ENCODE results near the gene TMEM125. TPM values are rescaled to one million over a fixed set of nuclear protein-coding genes. Genes with fewer than 3 reads are reported as not detected.

Gene TMEM125
- total and polyA plus RNA-seq, 9 of the 15 experiments (the other 6 are each of a cell fraction or from before 2014, with no cell fraction given), result 0.07 to 0.08 TPM; not detected in 7

DNA sequence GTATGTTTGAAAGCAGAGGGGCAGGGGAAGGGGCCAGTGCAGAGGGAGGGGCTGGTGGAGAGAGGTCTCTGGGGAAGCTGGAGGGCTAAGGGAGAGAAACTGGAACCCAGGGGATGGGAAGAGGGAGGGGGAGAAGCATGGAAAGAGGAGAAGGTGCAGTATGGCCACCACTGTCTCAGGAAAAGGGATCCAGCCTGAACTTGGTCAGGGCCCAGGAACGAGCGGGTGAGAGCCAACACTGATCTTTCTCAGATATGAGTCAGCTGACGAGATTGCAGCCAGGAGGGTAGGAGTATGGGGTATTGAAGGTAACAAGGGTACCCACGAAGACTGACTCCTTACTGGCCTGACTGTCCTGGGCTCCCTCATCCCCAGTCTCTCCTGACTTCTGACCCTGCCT, 49.0 kb downstream of the TMEM125 start:
- Histone ChIP-seq H3K27me3 (ENCODE audit: control insufficient read depth in 2 of 2, insufficient read depth in 2 of 2, low read length in 2 of 2) (peaks cover 6 to 21% of the 10 kb centered on the region in 2 experiments; a peak in 3 of 5 replicates), H3K4me3 (no peak overlapping the region), H3K4me1 (replicated peaks in 1 of 2; ENCODE audit: control insufficient read depth in 2 of 2, insufficient read depth in 2 of 2, low read length in 2 of 2) (peaks cover 3 to 11% of the 10 kb centered on the region in 2 experiments; a peak in 3 of 5 replicates), H3K9ac (ENCODE audit: insufficient read depth in 1 of 2, low read depth in 2 of 2, low read length in 2 of 2) (no peak overlapping the region), H3K9me3 (replicated peaks; ENCODE audit: control insufficient read depth, insufficient read depth, low read depth, low read length) (no peaks in the 10 kb centered on the region), H3K4me2 (ENCODE audit: insufficient read depth, low read length) (no peak overlapping the region), H2AFZ (ENCODE audit: low read depth, low read length) (no peak overlapping the region), H3K9me1 (ENCODE audit: control insufficient read depth, insufficient read depth, low read length) (no peaks in the 10 kb centered on the region), H3K79me2 (ENCODE audit: control insufficient read depth, insufficient read depth, low read length) (no peaks in the 10 kb centered on the region), H4K20me1 (replicated peaks; ENCODE audit: control insufficient read depth, insufficient read depth, low read length) (peaks cover 8% of the 10 kb centered on the region; the same call in 1 of the 2 replicates), H3K36me3 (ENCODE audit: control insufficient read depth, insufficient read depth, low read length) (no peaks in the 10 kb centered on the region), H3K27ac (ENCODE audit: extremely low read depth, low read depth, low read length) (no peak overlapping the region)
- DNase-seq (ENCODE audit: extremely low read depth in 1 of 4, low spot score in 3 of 4), result no peak
- POLR2A ChIA-PET, result no interaction called here
- no TSS peak for BruUV-seq (replicated peaks)
- in situ Hi-C loops (cut with MboI), result no loop called here
- ATAC-seq, result no peak
- TF ChIP-seq NFRKB (IDR thresholded peaks at IDR 0.05; ENCODE audit: low read depth) (no peak), JUNB (CRISPR knock-in tag; conservative IDR thresholded peaks at IDR 0.05) (no peak), HMGN3 (IDR thresholded peaks at IDR 0.05; ENCODE audit: borderline replicate concordance, extremely low read depth, insufficient read length, low read depth, low read length) (no peak), ZEB2 (IDR thresholded peaks at IDR 0.05) (no peak), ILK (tag; IDR thresholded peaks at IDR 0.05; ENCODE audit: borderline replicate concordance, low read depth) (no peak), POLR3A (IDR thresholded peaks at IDR 0.05; ENCODE audit: borderline replicate concordance, extremely low read depth, insufficient read depth, insufficient read length) (no peak), BDP1 (IDR thresholded peaks at IDR 0.05; ENCODE audit: insufficient read depth, insufficient read length) (no peak), SAP30 (IDR thresholded peaks at IDR 0.05; ENCODE audit: borderline replicate concordance, insufficient read depth, low read depth, low read length, poor library complexity, severe bottlenecking) (no peak), SIN3A (IDR thresholded peaks at IDR 0.05; ENCODE audit: borderline replicate concordance in 2 of 2, control insufficient read depth in 1 of 2, low read depth in 2 of 2, low read length in 2 of 2) (no peak), TARDBP (IDR thresholded peaks at IDR 0.05) (no peak)
- TF ChIP-seq, protein P1, sequence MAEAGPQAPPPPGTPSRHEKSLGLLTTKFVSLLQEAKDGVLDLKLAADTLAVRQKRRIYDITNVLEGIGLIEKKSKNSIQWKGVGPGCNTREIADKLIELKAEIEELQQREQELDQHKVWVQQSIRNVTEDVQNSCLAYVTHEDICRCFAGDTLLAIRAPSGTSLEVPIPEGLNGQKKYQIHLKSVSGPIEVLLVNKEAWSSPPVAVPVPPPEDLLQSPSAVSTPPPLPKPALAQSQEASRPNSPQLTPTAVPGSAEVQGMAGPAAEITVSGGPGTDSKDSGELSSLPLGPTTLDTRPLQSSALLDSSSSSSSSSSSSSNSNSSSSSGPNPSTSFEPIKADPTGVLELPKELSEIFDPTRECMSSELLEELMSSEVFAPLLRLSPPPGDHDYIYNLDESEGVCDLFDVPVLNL (CRISPR knock-in tag; IDR thresholded peaks at IDR 0.05; ENCODE audit: low read depth), result no peak
- TF ChIP-seq, protein P2, sequence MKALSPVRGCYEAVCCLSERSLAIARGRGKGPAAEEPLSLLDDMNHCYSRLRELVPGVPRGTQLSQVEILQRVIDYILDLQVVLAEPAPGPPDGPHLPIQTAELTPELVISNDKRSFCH (CRISPR knock-in tag; IDR thresholded peaks at IDR 0.05), result no peak
- TF ChIP-seq, protein P2 (tag; IDR thresholded peaks at IDR 0.05), result no peak
- TF ChIP-seq, protein P3, sequence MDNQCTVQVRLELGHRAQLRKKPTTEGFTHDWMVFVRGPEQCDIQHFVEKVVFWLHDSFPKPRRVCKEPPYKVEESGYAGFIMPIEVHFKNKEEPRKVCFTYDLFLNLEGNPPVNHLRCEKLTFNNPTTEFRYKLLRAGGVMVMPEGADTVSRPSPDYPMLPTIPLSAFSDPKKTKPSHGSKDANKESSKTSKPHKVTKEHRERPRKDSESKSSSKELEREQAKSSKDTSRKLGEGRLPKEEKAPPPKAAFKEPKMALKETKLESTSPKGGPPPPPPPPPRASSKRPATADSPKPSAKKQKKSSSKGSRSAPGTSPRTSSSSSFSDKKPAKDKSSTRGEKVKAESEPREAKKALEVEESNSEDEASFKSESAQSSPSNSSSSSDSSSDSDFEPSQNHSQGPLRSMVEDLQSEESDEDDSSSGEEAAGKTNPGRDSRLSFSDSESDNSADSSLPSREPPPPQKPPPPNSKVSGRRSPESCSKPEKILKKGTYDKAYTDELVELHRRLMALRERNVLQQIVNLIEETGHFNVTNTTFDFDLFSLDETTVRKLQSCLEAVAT (IDR thresholded peaks at IDR 0.05), result no peak
- 28% methylated on average over 4 of the region's 4 CpGs for WGBS (ENCODE audit: insufficient coverage, low coverage, missing lambda C conversion rate)
- CTCF ChIA-PET (ENCODE audit: low intra/inter-chr PET ratio), result no interaction called here
- FAIRE-seq, result no peak
- intact Hi-C loops (cut with micrococcal nuclease), result no loop called here
